ENCODE data around the gene RAI14. TPM values are rescaled to one million over a fixed set of nuclear protein-coding genes. Genes with fewer than 3 reads are reported as not detected.

RAI14 gene
- total RNA-seq, 4 donors from 2014 or later = 45.8 to 143 (median 80.5) TPM

GRCh38 chr5:34691326-34691725, 35.2 kb downstream of the RAI14 start:
- Histone ChIP-seq H3K27ac (no peak overlapping the region), H3K27me3 (no peaks in the 10 kb centered on the region), H3K4me1 (peaks cover 7 to 56% (median 12%) of the 10 kb centered on the region in 3 donors), H3K9me3 (no peaks in the 10 kb centered on the region), H3K4me3 (no peak overlapping the region), H3K36me3 (peaks cover 0 to 8% of the 10 kb centered on the region in 2 donors)
- ATAC-seq = no peak
- TF ChIP-seq POLR2AphosphoS5 (IDR thresholded peaks at IDR 0.05) = no peak
- no peak for TF ChIP-seq POLR2A (IDR thresholded peaks at IDR 0.05)
- no peak for TF ChIP-seq EP300 (IDR thresholded peaks at IDR 0.05)
- no peak for TF ChIP-seq CTCF (IDR thresholded peaks at IDR 0.05)
- 61 to 62% methylated on average over 5 to 6 of the region's 6 CpGs for WGBS, 2 donors (ENCODE audit: low coverage in 1 of 2)

- Histone ChIP-seq H3K4me3 (no peak overlapping the region), H3K9me3 (no peaks in the 10 kb centered on the region), H3K4me1 (peaks cover 3 to 45% (median 12%) of the 10 kb centered on the region in 3 donors), H3K27me3 (no peaks in the 10 kb centered on the region), H3K27ac (no peak overlapping the region), H3K36me3 (peaks cover 0 to 8% of the 10 kb centered on the region in 2 donors)
- no peak for TF ChIP-seq POLR2A (IDR thresholded peaks at IDR 0.05)
- 93 to 94% methylated on average over 6 of the region's 6 CpGs for WGBS, 2 donors (ENCODE audit: low coverage in 1 of 2)
- no peak for ATAC-seq
Observed at GRCh38 chr5:34692786-34693185, 36.7 kb downstream of the RAI14 start.

- Histone ChIP-seq H3K27ac (peak overlapping the region in 2 of 4 donors; percentile 38 to 53), H3K9me3 (no peaks in the 10 kb centered on the region), H3K4me1 (peaks cover 3 to 45% (median 12%) of the 10 kb centered on the region in 3 donors), H3K36me3 (no peaks in the 10 kb centered on the region), H3K27me3 (no peaks in the 10 kb centered on the region), H3K4me3 (no peak overlapping the region)
- no peak for ATAC-seq
- TF ChIP-seq EP300 (IDR thresholded peaks at IDR 0.05) (no peak), POLR2AphosphoS5 (IDR thresholded peaks at IDR 0.05) (no peak), CTCF (IDR thresholded peaks at IDR 0.05) (no peak), POLR2A (IDR thresholded peaks at IDR 0.05) (no peak)
- WGBS, 2 donors (ENCODE audit: low coverage in 1 of 2) = 57 to 85% methylated on average over 1 of the region's 1 CpG
Observed at GRCh38 chr5:34694012-34694411, 37.9 kb downstream of the RAI14 start.

GRCh38 chr5:34694685-34695084, 38.6 kb downstream of the RAI14 start:
- no peaks in the 10 kb centered on the region for H3K27me3 ChIP-seq
- ATAC-seq = no peak
- 50 to 57% methylated on average over 1 to 2 of the region's 4 CpGs for WGBS, 2 donors (ENCODE audit: low coverage in 1 of 2)
- no peaks in the 10 kb centered on the region for H3K36me3 ChIP-seq
- no peaks in the 10 kb centered on the region for H3K9me3 ChIP-seq
- TF ChIP-seq CTCF (IDR thresholded peaks at IDR 0.05) = no peak
- no peak for TF ChIP-seq POLR2A (IDR thresholded peaks at IDR 0.05)
- no peak for TF ChIP-seq EP300 (IDR thresholded peaks at IDR 0.05)
- TF ChIP-seq POLR2AphosphoS5 (IDR thresholded peaks at IDR 0.05) = no peak
- peaks cover 3 to 45% (median 12%) of the 10 kb centered on the region in 3 donors for H3K4me1 ChIP-seq
- H3K4me3 ChIP-seq = no peak overlapping the region
- H3K27ac ChIP-seq = peak overlapping the region in 2 of 4 donors; percentile 38 to 53

- TF ChIP-seq EP300 (IDR thresholded peaks at IDR 0.05) (no peak), CTCF (IDR thresholded peaks at IDR 0.05) (no peak), POLR2AphosphoS5 (IDR thresholded peaks at IDR 0.05) (no peak), POLR2A (IDR thresholded peaks at IDR 0.05) (no peak)
- no peak overlapping the region for H3K4me3 ChIP-seq
- 45% methylated on average over 1 of the region's 1 CpG; no CpG with 5 or more reads in 1 of the 2 donors for WGBS, 2 donors (ENCODE audit: low coverage in 1 of 2)
- H3K27me3 ChIP-seq = no peaks in the 10 kb centered on the region
- peak overlapping the region in 2 of 4 donors; percentile 38 to 53 for H3K27ac ChIP-seq
- H3K9me3 ChIP-seq = no peaks in the 10 kb centered on the region
- no peaks in the 10 kb centered on the region for H3K36me3 ChIP-seq
- ATAC-seq = no peak
- H3K4me1 ChIP-seq = peaks cover 3 to 45% (median 12%) of the 10 kb centered on the region in 3 donors
Observed at GRCh38 chr5:34695275-34696027, 39.3 kb downstream of the RAI14 start.
